Epithelial cell of proximal tubule (primary cell): ENCODE data around the gene FERMT3. TPM values are rescaled to one million over a fixed set of nuclear protein-coding genes. Genes with fewer than 3 reads are reported as not detected.

Source experiments
- DNase-seq: peaks from one replicate; pipeline ENCODE4 v3.0.0-alpha.2; 2011; ENCODE audit warnings: low read depth
- H3K4me3 ChIP-seq: 2 replicates; pipeline ENCODE4 v1.5.1; 2011; ENCODE audit warnings: low read depth, mild to moderate bottlenecking, low read length
- CTCF ChIP-seq: conservative IDR thresholded peaks from 2 replicates; pipeline ENCODE4 v1.5.1; 2012; ENCODE audit warnings: low read depth, mild to moderate bottlenecking, low read length
- total RNA-seq: library from RNA; depleted of rRNA; stranded (reverse); fragments of >200 nt; gene quantifications from 2 replicates; pipeline ENCODE4 v1.2.3, GENCODE V29; 2015

FERMT3 gene
- total RNA-seq, 1 donor from 2014 or later = 0.29 TPM

GRCh38 chr11:64192434-64192833 is 14.1 kb upstream of the FERMT3 start:
- no peak for DNase-seq
- no peak for TF ChIP-seq CTCF
- H3K4me3 ChIP-seq = no peak overlapping the region

GRCh38 chr11:64196626-64197025 is 9.9 kb upstream of the FERMT3 start:
- no peak for TF ChIP-seq CTCF
- H3K4me3 ChIP-seq = no peak overlapping the region
- no peak for DNase-seq

- no peak for TF ChIP-seq CTCF
- DNase-seq = no peak
- H3K4me3 ChIP-seq = no peak overlapping the region
Measured at GRCh38 chr11:64198511-64198910, 8.0 kb upstream of the FERMT3 start.

GRCh38 chr11:64201543-64201942 is 5.0 kb upstream of the FERMT3 start:
- DNase-seq = no peak
- no peak for TF ChIP-seq CTCF
- H3K4me3 ChIP-seq = no peak overlapping the region

GRCh38 chr11:64202992-64203391 is 3.5 kb upstream of the FERMT3 start:
- no peak for DNase-seq
- no peak overlapping the region for H3K4me3 ChIP-seq

GRCh38 chr11:64203421-64204079 is 3.0 kb upstream of the FERMT3 start:
- DNase-seq = no peak
- no peak overlapping the region for H3K4me3 ChIP-seq
- no peak for TF ChIP-seq CTCF

More at GRCh38 chr11:64202992-64203391, 3.5 kb upstream of the FERMT3 start:
- no peak for TF ChIP-seq CTCF

- no peak overlapping the region for H3K4me3 ChIP-seq
- no peak for TF ChIP-seq CTCF
Measured at GRCh38 chr11:64204080-64204440, 2.5 kb upstream of the FERMT3 start.

More at GRCh38 chr11:64204080-64204440, 2.5 kb upstream of the FERMT3 start:
- DNase-seq = no peak
